Activated T-helper 1 cell treated with anti-CD3 and anti-CD28 coated beads, Interleukin-12 subunit alpha, Interleukin-12 subunit beta, Interleukin-2, Interleukin-4 antibody, amounts not matched to agents 30 ng/mL and 10 ng/mL and 1 ng/mL, durations not matched to agents 14 hours and 24 hours and 36 hours (primary cell): Measurements from ENCODE around the gene FAR1. TPM values are rescaled to one million over a fixed set of nuclear protein-coding genes. Genes with fewer than 3 reads are reported as not detected.
"Not testable (repeated sequence)": the region's sequence is repeated elsewhere in the genome, so short reads cannot be mapped to it uniquely, and the experiment has no call there.

Experiments
- DNase-seq: peaks from one replicate; pipeline ENCODE4 v3.0.0; 2021; ENCODE audit warnings: low spot score
- H3K27ac Mint-ChIP-seq: one replicate; pipeline ENCODE4 v1.8.0; 2021; ENCODE audit warnings: mild to moderate bottlenecking, mixed read lengths
- H3K27me3 Mint-ChIP-seq: one replicate; pipeline ENCODE4 v1.8.0; 2022; ENCODE audit warnings: mild to moderate bottlenecking, moderate library complexity, mixed read lengths; ENCODE audit not compliant: insufficient read depth
- H3K36me3 Mint-ChIP-seq: one replicate; pipeline ENCODE4 v1.8.0; 2021; ENCODE audit warnings: low read depth, mixed read lengths
- H3K4me1 Mint-ChIP-seq: one replicate; pipeline ENCODE4 v1.8.0; 2021; ENCODE audit warnings: low read depth, mixed read lengths
- H3K4me3 Mint-ChIP-seq: one replicate; pipeline ENCODE4 v1.8.0; 2021; ENCODE audit warnings: mild to moderate bottlenecking, moderate library complexity, mixed read lengths
- H3K9me3 Mint-ChIP-seq: one replicate; pipeline ENCODE4 v1.8.0; 2021; ENCODE audit warnings: mixed read lengths
- intact Hi-C: fragments of 100-400 bp; cut with micrococcal nuclease; formaldehyde crosslinking; loops from one replicate; pipeline ENCODE4 v1.15.1; 2024
- total RNA-seq: library from RNA; stranded (reverse); gene quantifications from 2 replicates; pipeline ENCODE4 v1.2.3, GENCODE V29; 2022

FAR1 gene
- total RNA-seq, 1 donor from 2014 or later = 67.3 TPM

DNA sequence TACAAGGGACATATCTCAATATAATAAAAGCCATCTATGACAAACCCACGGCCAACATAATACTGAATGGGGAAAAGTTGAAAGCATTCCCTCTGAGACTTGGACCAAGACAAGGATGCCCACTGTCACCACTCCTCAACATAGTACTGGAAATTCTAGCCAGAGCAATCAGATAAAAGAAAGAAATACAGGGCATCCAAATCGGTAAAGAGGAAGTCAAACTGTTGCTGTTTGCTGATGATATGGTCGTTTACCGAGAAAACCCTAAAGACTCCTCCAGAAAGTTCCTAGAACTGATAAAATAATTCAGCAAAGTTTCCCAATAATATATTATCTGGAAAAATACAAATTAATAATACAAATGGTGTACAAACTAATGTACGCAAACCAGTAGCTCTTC is 84.8 kb downstream of the FAR1 start:
- H3K9me3 Mint-ChIP-seq, H3K27ac Mint-ChIP-seq, H3K4me3 Mint-ChIP-seq, intact Hi-C loops, H3K36me3 Mint-ChIP-seq, H3K4me1 Mint-ChIP-seq, DNase-seq: not testable (repeated sequence)
- peaks cover 17% of the 10 kb centered on the region for H3K27me3 Mint-ChIP-seq

DNA sequence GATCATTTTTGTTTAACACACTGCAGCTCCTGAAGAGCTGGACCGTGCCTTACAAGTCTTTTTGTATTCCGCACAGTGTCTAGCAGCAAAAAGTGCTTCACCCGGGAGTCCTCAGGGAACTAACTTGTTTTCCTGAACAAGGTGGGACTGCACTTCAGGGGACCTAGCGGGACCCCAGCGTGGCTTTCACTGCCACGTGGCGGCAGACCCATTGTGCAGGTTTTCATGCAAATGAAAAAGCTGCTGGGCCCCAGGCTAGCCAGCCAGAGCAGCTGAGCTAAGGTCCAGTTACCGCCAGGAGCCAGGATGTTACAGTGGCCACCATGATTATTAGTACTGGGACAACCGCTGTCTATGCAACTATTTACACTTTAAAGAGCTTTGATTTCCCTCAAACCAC is 90.6 kb downstream of the FAR1 start:
- Mint-ChIP-seq H3K4me3 (no peak overlapping the region), H3K36me3 (no peaks in the 10 kb centered on the region), H3K27ac (no peak overlapping the region), H3K9me3 (no peaks in the 10 kb centered on the region), H3K27me3 (peaks cover 10% of the 10 kb centered on the region), H3K4me1 (no peaks in the 10 kb centered on the region)
- no peak for DNase-seq
- intact Hi-C loops = no loop called here

DNA sequence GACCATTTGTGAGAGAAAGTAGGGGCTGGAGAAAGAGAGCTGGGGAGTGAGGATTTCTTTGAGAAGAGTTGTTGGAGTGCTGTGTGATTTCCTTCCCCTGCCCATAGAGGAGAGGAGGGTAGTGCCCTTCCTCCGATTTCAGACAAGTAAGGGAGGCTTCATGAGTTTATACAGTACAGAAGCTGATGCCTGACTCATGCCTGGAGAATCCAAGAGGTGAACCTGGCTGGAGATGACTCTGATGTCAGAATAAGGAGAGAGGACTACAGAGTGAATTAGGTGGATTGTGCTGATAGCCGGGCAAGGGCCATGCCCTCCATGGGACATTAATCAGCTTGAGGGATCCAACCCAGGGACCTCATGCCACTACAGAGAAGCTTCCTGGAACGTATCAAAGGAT is 91.6 kb downstream of the FAR1 start:
- intact Hi-C loops = no loop called here
- no peak overlapping the region for H3K4me3 Mint-ChIP-seq
- no peaks in the 10 kb centered on the region for H3K9me3 Mint-ChIP-seq
- DNase-seq = no peak
- H3K4me1 Mint-ChIP-seq = no peaks in the 10 kb centered on the region
- no peaks in the 10 kb centered on the region for H3K36me3 Mint-ChIP-seq
- no peak overlapping the region for H3K27ac Mint-ChIP-seq
- H3K27me3 Mint-ChIP-seq = peaks cover 5% of the 10 kb centered on the region

DNA sequence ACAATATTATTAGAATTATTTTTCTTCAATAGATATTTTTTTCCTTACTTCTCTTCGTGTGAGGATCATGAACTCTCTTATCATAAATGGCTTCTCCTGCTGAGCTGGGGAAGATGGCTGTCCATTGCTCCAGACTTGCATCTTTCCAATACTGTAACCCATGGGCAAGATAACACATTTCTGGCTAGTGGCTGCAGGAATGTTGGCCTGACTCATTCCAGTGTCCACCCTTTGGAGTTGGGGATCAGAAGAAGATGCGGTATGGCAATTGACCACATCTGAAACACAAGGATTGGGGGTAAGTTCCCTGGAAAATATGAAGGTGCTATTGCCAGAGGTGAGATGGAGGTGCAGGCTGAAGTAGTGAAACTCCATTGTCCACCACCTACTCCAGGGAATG is 92.8 kb downstream of the FAR1 start:
- intact Hi-C loops = no loop called here
- no peaks in the 10 kb centered on the region for H3K36me3 Mint-ChIP-seq
- no peak for DNase-seq
- no peaks in the 10 kb centered on the region for H3K9me3 Mint-ChIP-seq
- no peaks in the 10 kb centered on the region for H3K4me1 Mint-ChIP-seq
- no peak overlapping the region for H3K27ac Mint-ChIP-seq
- H3K27me3 Mint-ChIP-seq = no peaks in the 10 kb centered on the region
- no peak overlapping the region for H3K4me3 Mint-ChIP-seq

DNA sequence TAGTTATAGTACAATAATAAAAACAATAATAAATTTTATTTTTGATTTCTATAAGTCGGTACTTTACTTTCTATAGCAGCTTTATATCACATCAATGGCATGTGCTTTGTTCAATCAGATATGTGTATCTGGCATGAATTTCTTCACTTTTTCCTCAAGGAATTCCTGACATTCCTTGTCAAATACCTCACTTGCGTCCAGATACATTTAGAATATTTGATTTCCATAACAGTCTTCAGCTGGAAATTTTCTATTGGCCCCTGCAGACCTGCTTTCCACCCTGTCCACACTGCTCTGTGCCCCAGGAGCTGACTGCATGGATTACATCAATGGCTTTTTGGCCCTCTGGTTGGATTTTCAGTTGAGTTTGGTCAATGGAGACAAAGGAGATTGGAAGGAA is 93.2 kb downstream of the FAR1 start:
- intact Hi-C loops = no loop called here
- H3K9me3 Mint-ChIP-seq = no peaks in the 10 kb centered on the region
- H3K4me1 Mint-ChIP-seq = no peaks in the 10 kb centered on the region
- H3K36me3 Mint-ChIP-seq = no peaks in the 10 kb centered on the region
- H3K27ac Mint-ChIP-seq = no peak overlapping the region
- no peak for DNase-seq
- H3K27me3 Mint-ChIP-seq = no peaks in the 10 kb centered on the region
- no peak overlapping the region for H3K4me3 Mint-ChIP-seq

DNA sequence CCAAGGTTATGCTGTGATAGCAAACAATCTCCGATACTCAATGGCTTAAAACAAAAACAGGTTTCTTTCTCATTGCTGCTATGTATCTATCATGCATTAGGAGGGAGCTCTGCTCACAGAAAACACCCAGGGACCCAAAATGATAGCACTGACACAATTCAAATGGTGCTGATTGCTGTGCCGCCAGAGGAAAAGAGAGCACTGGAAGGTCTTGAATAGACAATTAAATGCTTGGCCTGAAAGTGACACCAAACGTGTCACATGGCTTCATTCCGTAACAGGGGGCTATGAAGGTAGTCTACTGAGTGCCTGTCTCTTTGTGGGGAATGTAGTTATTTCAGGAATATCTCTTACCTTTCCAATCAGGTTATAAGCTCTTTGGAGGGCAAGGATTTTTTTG is 94.2 kb downstream of the FAR1 start:
- Mint-ChIP-seq H3K9me3 (no peaks in the 10 kb centered on the region), H3K27me3 (no peaks in the 10 kb centered on the region), H3K36me3 (no peaks in the 10 kb centered on the region), H3K27ac (no peak overlapping the region), H3K4me3 (no peak overlapping the region), H3K4me1 (no peaks in the 10 kb centered on the region)
- DNase-seq = no peak
- intact Hi-C loops = no loop called here

DNA sequence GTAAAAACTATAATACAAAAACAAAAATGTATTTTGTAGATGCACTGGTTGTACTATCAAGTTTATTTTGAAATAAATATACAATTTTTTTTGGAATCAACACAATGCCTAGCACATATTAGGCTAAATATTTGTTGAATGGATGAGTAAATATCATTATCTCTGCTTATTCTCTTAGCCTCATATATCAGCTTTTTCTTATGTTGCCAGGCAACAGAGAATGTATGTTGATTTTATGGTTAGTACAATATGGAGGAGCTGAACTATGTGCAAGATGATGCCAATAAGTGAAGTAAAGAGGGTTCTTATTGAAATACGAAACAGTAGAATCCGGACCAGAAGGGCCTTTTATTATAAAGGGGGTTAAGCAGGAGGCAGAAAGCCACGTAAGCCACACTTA is 94.9 kb downstream of the FAR1 start:
- DNase-seq = no peak
- no peaks in the 10 kb centered on the region for H3K9me3 Mint-ChIP-seq
- H3K36me3 Mint-ChIP-seq = no peaks in the 10 kb centered on the region
- intact Hi-C loops = no loop called here
- no peaks in the 10 kb centered on the region for H3K27me3 Mint-ChIP-seq
- H3K4me1 Mint-ChIP-seq = no peaks in the 10 kb centered on the region
- no peak overlapping the region for H3K27ac Mint-ChIP-seq
- no peak overlapping the region for H3K4me3 Mint-ChIP-seq

DNA sequence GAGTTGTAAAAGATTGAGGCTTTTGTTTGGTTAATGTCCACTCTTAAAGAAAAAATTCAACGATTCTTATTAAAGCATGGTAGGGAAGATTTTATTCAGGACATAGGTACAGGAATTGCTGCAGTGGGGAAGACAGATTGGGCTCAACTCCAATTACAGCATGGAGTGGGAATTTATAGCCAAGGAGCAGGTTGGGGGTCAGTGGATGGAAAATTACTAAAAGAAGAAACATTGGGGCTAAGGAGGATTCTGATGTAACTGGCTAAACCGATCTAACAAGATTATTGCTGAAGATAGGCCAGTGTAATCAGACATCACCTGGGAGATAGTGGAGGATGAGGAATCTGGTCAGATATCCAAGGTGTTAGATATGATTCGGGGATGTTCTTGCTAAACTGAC is 97.4 kb downstream of the FAR1 start:
- no peaks in the 10 kb centered on the region for H3K4me1 Mint-ChIP-seq
- H3K4me3 Mint-ChIP-seq = no peak overlapping the region
- no peaks in the 10 kb centered on the region for H3K27me3 Mint-ChIP-seq
- intact Hi-C loops = no loop called here
- H3K9me3 Mint-ChIP-seq = no peaks in the 10 kb centered on the region
- no peaks in the 10 kb centered on the region for H3K36me3 Mint-ChIP-seq
- H3K27ac Mint-ChIP-seq = no peak overlapping the region
- DNase-seq = no peak

DNA sequence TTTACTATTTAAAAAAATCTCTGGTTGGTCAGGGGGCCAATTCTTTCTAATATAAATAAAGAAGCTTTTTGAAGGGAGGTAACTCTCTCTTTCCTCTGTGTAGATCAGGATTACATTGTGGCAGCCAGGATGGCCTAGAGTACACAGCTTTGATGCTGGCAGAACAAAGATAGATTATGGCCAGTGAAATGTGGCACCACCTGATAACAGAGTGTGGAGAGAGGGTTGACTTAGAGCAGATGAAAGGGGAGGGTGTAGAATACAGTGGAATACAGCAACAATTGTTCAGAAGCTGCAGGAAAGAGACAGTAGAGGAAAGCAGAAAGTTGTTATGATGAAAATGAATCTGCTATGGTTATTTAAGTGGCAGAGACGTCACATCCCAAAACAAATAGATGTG is 99.0 kb downstream of the FAR1 start:
- intact Hi-C loops = no loop called here
- Mint-ChIP-seq H3K9me3 (no peaks in the 10 kb centered on the region), H3K36me3 (no peaks in the 10 kb centered on the region), H3K4me1 (no peaks in the 10 kb centered on the region), H3K27me3 (peaks cover 3% of the 10 kb centered on the region), H3K27ac (no peak overlapping the region), H3K4me3 (no peak overlapping the region)
- DNase-seq = no peak

DNA sequence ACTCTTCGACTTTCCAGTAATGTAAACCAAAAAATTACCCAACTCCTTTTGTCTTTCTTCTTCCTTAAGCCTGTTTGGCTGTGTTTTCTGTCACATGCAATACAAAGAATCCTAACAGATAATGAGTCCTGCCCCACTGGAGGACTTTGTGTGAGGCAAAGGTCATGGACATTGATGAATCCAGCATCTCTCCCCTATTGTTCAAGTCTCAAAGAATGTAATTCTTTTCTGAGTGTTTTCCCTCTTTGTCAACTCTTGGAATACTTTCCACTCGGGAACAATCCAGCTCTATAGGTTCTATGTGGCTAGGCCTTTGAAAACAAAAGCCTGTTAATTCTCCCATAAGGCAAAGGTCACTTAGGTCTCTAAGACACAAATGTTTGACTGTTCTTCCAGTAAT is 100.7 kb downstream of the FAR1 start:
- no peaks in the 10 kb centered on the region for H3K9me3 Mint-ChIP-seq
- H3K27me3 Mint-ChIP-seq = peaks cover 7% of the 10 kb centered on the region
- no peaks in the 10 kb centered on the region for H3K36me3 Mint-ChIP-seq
- H3K4me3 Mint-ChIP-seq = no peak overlapping the region
- no peak for DNase-seq
- H3K4me1 Mint-ChIP-seq = no peaks in the 10 kb centered on the region
- intact Hi-C loops = no loop called here
- H3K27ac Mint-ChIP-seq = no peak overlapping the region

DNA sequence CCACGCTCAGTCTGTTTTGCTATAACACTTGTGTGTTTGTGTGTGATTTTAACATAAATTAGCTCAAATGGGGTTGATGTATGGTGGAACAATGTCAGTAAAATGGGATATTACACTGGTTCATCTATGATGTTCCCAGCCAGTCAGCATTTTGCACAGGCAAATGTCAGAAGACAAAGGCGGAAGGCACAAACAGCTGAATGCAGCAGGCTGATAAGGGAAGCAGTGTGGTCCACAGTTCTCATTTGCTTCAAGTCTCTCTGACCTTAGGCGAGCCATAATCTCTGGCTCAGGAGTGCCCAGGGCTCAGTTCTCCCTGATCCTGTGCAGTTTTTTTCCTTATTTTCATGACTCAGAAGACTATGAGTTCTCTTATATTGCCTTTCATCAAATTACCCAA is 102.7 kb downstream of the FAR1 start:
- no peaks in the 10 kb centered on the region for H3K9me3 Mint-ChIP-seq
- no peaks in the 10 kb centered on the region for H3K4me1 Mint-ChIP-seq
- DNase-seq = no peak
- H3K27ac Mint-ChIP-seq = no peak overlapping the region
- H3K27me3 Mint-ChIP-seq = peaks cover 14% of the 10 kb centered on the region
- intact Hi-C loops = loop anchor here (10.0 kb wide), 1 partner anchor 684 kb away; no protein-coding TSS in a partner anchor
- no peaks in the 10 kb centered on the region for H3K36me3 Mint-ChIP-seq
- H3K4me3 Mint-ChIP-seq = no peak overlapping the region

DNA sequence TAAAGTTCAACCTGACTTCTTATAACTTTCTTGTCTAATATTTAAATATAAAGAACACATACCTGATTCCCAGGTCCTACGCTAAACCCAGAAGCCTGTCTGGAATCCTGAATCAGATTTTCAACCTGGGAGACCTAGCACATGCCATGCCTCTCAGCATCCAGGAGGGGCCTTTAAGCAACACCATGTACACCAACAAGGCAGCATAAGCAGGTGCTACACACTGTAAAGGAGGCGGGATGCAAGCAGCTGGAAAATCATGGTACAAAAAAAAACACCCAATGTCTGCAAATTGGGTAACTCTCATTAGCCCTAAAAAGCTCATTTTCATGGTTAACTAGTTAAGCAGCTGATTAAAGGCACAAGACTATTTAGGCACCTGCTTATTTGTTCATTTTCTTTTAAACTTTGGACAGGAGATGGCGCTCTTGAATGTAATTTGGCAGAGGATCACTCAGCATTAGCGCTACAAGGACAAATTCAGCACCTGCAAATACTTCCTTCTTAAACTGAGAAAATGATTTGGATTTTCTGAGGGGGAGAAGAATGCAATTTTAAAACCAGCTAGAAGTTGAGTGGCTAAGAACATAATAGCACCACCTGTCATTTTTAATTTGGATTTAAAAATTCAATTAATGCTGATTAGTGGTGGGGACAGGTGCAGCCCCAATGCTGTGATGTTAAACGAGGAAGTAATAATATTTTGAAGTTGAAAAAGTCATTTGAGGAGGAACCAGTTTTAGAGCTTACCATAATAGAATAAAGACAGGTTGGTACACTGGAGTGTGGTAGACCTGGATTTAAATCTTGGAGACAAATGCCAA is 104.0 kb downstream of the FAR1 start:
- no peak overlapping the region for H3K27ac Mint-ChIP-seq
- DNase-seq = peak; percentile 22
- H3K9me3 Mint-ChIP-seq = no peaks in the 10 kb centered on the region
- H3K4me1 Mint-ChIP-seq = no peaks in the 10 kb centered on the region
- no peaks in the 10 kb centered on the region for H3K36me3 Mint-ChIP-seq
- intact Hi-C loops = loop anchor here (1.0 to 10.0 kb wide), 3 partner anchors 376 to 682 kb away; no protein-coding TSS in a partner anchor
- H3K27me3 Mint-ChIP-seq = peaks cover 14% of the 10 kb centered on the region
- no peak overlapping the region for H3K4me3 Mint-ChIP-seq

DNA sequence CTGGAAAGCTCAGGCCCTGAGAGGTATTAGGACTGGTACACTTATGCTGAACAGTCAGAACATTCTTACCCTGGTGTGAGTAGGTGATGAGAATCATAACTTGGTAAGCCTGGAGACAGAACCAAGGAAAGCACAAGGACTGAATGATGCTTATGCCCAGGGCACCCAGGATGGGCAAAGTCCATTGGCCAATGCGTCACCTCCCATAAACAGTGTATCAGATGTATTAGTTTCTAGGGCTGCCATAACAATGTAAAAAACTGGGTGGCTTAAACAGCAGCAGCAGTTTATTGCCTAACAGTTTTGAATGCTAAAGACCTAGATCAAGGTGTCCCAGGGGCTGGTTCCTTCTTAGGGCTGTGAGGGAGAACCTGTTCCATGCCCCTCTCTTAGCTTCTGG is 107.0 kb downstream of the FAR1 start:
- Mint-ChIP-seq H3K27ac (no peak overlapping the region), H3K36me3 (no peaks in the 10 kb centered on the region), H3K4me1 (no peaks in the 10 kb centered on the region), H3K27me3 (peaks cover 21% of the 10 kb centered on the region), H3K4me3 (no peak overlapping the region), H3K9me3 (no peaks in the 10 kb centered on the region)
- intact Hi-C loops = loop anchor here (5.0 to 10.0 kb wide), 2 partner anchors 182 to 679 kb away; no protein-coding TSS in a partner anchor
- no peak for DNase-seq
